Measurements from ENCODE around the gene WDR64.

WDR64 gene

GRCh38 chr1:241713316-241713715, 61.2 kb downstream of the WDR64 start:
- no peaks in the 10 kb centered on the region for H3K36me3 ChIP-seq (ENCODE audit: insufficient read depth, low read depth, low read length)
- H3K4me3 ChIP-seq (ENCODE audit: low read length): no peak overlapping the region
- H3K4me1 ChIP-seq (ENCODE audit: insufficient read depth, low read length): no peaks in the 10 kb centered on the region
- no peaks in the 10 kb centered on the region for H3K27me3 ChIP-seq (ENCODE audit: insufficient read depth, low read length)
- H3K27ac ChIP-seq (ENCODE audit: low read length): no peak overlapping the region
- H3K9ac ChIP-seq (ENCODE audit: low read depth, low read length): no peak overlapping the region
- no peaks in the 10 kb centered on the region for H3K9me3 ChIP-seq (ENCODE audit: insufficient read depth, low read depth, low read length)

- Histone ChIP-seq H3K4me3 (ENCODE audit: low read length) (no peak overlapping the region), H3K27ac (ENCODE audit: low read length) (no peak overlapping the region), H3K4me1 (ENCODE audit: insufficient read depth, low read length) (no peaks in the 10 kb centered on the region), H3K9me3 (ENCODE audit: insufficient read depth, low read depth, low read length) (no peaks in the 10 kb centered on the region), H3K27me3 (ENCODE audit: insufficient read depth, low read length) (no peaks in the 10 kb centered on the region), H3K9ac (ENCODE audit: low read depth, low read length) (no peak overlapping the region), H3K36me3 (ENCODE audit: insufficient read depth, low read depth, low read length) (no peaks in the 10 kb centered on the region)
Observed at GRCh38 chr1:241714321-241715218, 62.5 kb downstream of the WDR64 start.

GRCh38 chr1:241715435-241715834, 63.4 kb downstream of the WDR64 start:
- Histone ChIP-seq H3K4me3 (ENCODE audit: low read length) (no peak overlapping the region), H3K9ac (ENCODE audit: low read depth, low read length) (no peak overlapping the region), H3K4me1 (ENCODE audit: insufficient read depth, low read length) (no peaks in the 10 kb centered on the region), H3K27ac (ENCODE audit: low read length) (no peak overlapping the region), H3K27me3 (ENCODE audit: insufficient read depth, low read length) (no peaks in the 10 kb centered on the region), H3K36me3 (ENCODE audit: insufficient read depth, low read depth, low read length) (no peaks in the 10 kb centered on the region), H3K9me3 (ENCODE audit: insufficient read depth, low read depth, low read length) (no peaks in the 10 kb centered on the region)

- no peak overlapping the region for H3K9ac ChIP-seq (ENCODE audit: low read depth, low read length)
- H3K27me3 ChIP-seq (ENCODE audit: insufficient read depth, low read length): no peaks in the 10 kb centered on the region
- H3K27ac ChIP-seq (ENCODE audit: low read length): no peak overlapping the region
- H3K36me3 ChIP-seq (ENCODE audit: insufficient read depth, low read depth, low read length): no peaks in the 10 kb centered on the region
- H3K9me3 ChIP-seq (ENCODE audit: insufficient read depth, low read depth, low read length): no peaks in the 10 kb centered on the region
- H3K4me1 ChIP-seq (ENCODE audit: insufficient read depth, low read length): no peaks in the 10 kb centered on the region
- H3K4me3 ChIP-seq (ENCODE audit: low read length): no peak overlapping the region
Observed at GRCh38 chr1:241715956-241716355, 63.9 kb downstream of the WDR64 start.

GRCh38 chr1:241716915-241717656, 65.0 kb downstream of the WDR64 start:
- Histone ChIP-seq H3K9ac (ENCODE audit: low read depth, low read length) (no peak overlapping the region), H3K27me3 (ENCODE audit: insufficient read depth, low read length) (no peaks in the 10 kb centered on the region), H3K4me3 (ENCODE audit: low read length) (no peak overlapping the region), H3K27ac (ENCODE audit: low read length) (no peak overlapping the region), H3K4me1 (ENCODE audit: insufficient read depth, low read length) (no peaks in the 10 kb centered on the region), H3K36me3 (ENCODE audit: insufficient read depth, low read depth, low read length) (no peaks in the 10 kb centered on the region), H3K9me3 (ENCODE audit: insufficient read depth, low read depth, low read length) (no peaks in the 10 kb centered on the region)

- no peaks in the 10 kb centered on the region for H3K9me3 ChIP-seq (ENCODE audit: insufficient read depth, low read depth, low read length)
- H3K4me1 ChIP-seq (ENCODE audit: insufficient read depth, low read length): no peaks in the 10 kb centered on the region
- no peak overlapping the region for H3K4me3 ChIP-seq (ENCODE audit: low read length)
- H3K9ac ChIP-seq (ENCODE audit: low read depth, low read length): no peak overlapping the region
- no peak overlapping the region for H3K27ac ChIP-seq (ENCODE audit: low read length)
- no peaks in the 10 kb centered on the region for H3K27me3 ChIP-seq (ENCODE audit: insufficient read depth, low read length)
- H3K36me3 ChIP-seq (ENCODE audit: insufficient read depth, low read depth, low read length): no peaks in the 10 kb centered on the region
Observed at GRCh38 chr1:241717975-241718374, 65.9 kb downstream of the WDR64 start.

- Histone ChIP-seq H3K9me3 (ENCODE audit: insufficient read depth, low read depth, low read length) (no peaks in the 10 kb centered on the region), H3K27ac (ENCODE audit: low read length) (no peak overlapping the region), H3K4me3 (ENCODE audit: low read length) (no peak overlapping the region), H3K9ac (ENCODE audit: low read depth, low read length) (no peak overlapping the region), H3K4me1 (ENCODE audit: insufficient read depth, low read length) (no peaks in the 10 kb centered on the region), H3K36me3 (ENCODE audit: insufficient read depth, low read depth, low read length) (no peaks in the 10 kb centered on the region), H3K27me3 (ENCODE audit: insufficient read depth, low read length) (no peaks in the 10 kb centered on the region)
Observed at GRCh38 chr1:241721011-241721410, 68.9 kb downstream of the WDR64 start.

- H3K9ac ChIP-seq (ENCODE audit: low read depth, low read length): no peak overlapping the region
- H3K4me1 ChIP-seq (ENCODE audit: insufficient read depth, low read length): no peaks in the 10 kb centered on the region
- H3K36me3 ChIP-seq (ENCODE audit: insufficient read depth, low read depth, low read length): no peaks in the 10 kb centered on the region
- no peaks in the 10 kb centered on the region for H3K27me3 ChIP-seq (ENCODE audit: insufficient read depth, low read length)
- no peak overlapping the region for H3K27ac ChIP-seq (ENCODE audit: low read length)
- no peak overlapping the region for H3K4me3 ChIP-seq (ENCODE audit: low read length)
- no peaks in the 10 kb centered on the region for H3K9me3 ChIP-seq (ENCODE audit: insufficient read depth, low read depth, low read length)
Observed at GRCh38 chr1:241722947-241723346, 70.9 kb downstream of the WDR64 start.

- H3K9ac ChIP-seq (ENCODE audit: low read depth, low read length): no peak overlapping the region
- no peak overlapping the region for H3K27ac ChIP-seq (ENCODE audit: low read length)
- no peaks in the 10 kb centered on the region for H3K27me3 ChIP-seq (ENCODE audit: insufficient read depth, low read length)
- no peaks in the 10 kb centered on the region for H3K36me3 ChIP-seq (ENCODE audit: insufficient read depth, low read depth, low read length)
- no peaks in the 10 kb centered on the region for H3K4me1 ChIP-seq (ENCODE audit: insufficient read depth, low read length)
- H3K4me3 ChIP-seq (ENCODE audit: low read length): no peak overlapping the region
- no peaks in the 10 kb centered on the region for H3K9me3 ChIP-seq (ENCODE audit: insufficient read depth, low read depth, low read length)
Observed at GRCh38 chr1:241724741-241725356, 72.8 kb downstream of the WDR64 start.

- Histone ChIP-seq H3K36me3 (ENCODE audit: insufficient read depth, low read depth, low read length) (no peaks in the 10 kb centered on the region), H3K9ac (ENCODE audit: low read depth, low read length) (no peak overlapping the region), H3K4me1 (ENCODE audit: insufficient read depth, low read length) (no peaks in the 10 kb centered on the region), H3K4me3 (ENCODE audit: low read length) (no peak overlapping the region), H3K27ac (ENCODE audit: low read length) (no peak overlapping the region), H3K27me3 (ENCODE audit: insufficient read depth, low read length) (no peaks in the 10 kb centered on the region), H3K9me3 (ENCODE audit: insufficient read depth, low read depth, low read length) (no peaks in the 10 kb centered on the region)
Observed at GRCh38 chr1:241730031-241730430, 78.0 kb downstream of the WDR64 start.

- Histone ChIP-seq H3K9ac (ENCODE audit: low read depth, low read length) (no peak overlapping the region), H3K36me3 (ENCODE audit: insufficient read depth, low read depth, low read length) (no peaks in the 10 kb centered on the region), H3K27me3 (ENCODE audit: insufficient read depth, low read length) (no peaks in the 10 kb centered on the region), H3K27ac (ENCODE audit: low read length) (no peak overlapping the region), H3K9me3 (ENCODE audit: insufficient read depth, low read depth, low read length) (no peaks in the 10 kb centered on the region), H3K4me1 (ENCODE audit: insufficient read depth, low read length) (no peaks in the 10 kb centered on the region), H3K4me3 (ENCODE audit: low read length) (no peak overlapping the region)
Observed at GRCh38 chr1:241733899-241734298, 81.8 kb downstream of the WDR64 start.
